Measurements from ENCODE around the gene NUCB2.

- TF ChIP-seq CTCF (IDR thresholded peaks at IDR 0.05) (peak in 3 of 4 experiments; percentile 49 to 51 (median 50)), POLR2A (IDR thresholded peaks at IDR 0.05) (no peak)
Measured at GRCh38 chr11:17354601-17354991, 78.1 kb downstream of the NUCB2 start.
